ENCODE measurements around the gene LHFPL6. TPM values are rescaled to one million over a fixed set of nuclear protein-coding genes. Genes with fewer than 3 reads are reported as not detected.

LHFPL6 gene
- total and polyA plus RNA-seq, 10 donors, result 6.9 to 49.0 (median 30.5) TPM

DNA sequence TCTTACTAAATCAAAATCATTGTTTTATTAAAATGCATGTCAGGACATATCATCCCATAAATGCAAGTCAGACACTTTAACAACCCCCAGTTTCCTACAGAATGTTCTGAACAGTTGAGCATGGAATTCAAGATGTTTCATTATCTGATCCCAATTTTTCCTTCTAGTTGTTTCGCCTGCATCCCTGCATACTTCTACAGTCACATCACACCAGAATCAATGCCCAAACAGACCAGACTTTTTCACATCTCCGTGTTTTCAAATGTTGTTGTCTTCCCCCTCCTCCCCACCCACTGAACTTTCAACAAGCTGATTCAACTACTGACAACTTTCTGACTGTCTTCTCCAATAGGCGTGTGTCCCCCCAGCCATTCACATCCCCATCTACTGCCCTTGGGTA lies 48.6 kb downstream of the LHFPL6 start:
- intact Hi-C loops (cut with DNase I; ENCODE audit: low total_unique reads), result no loop called here
- TF ChIP-seq CTCF (IDR thresholded peaks at IDR 0.05 in 8 of 11, conservative IDR thresholded peaks at IDR 0.05 in 3 of 11), result no peak
- no peak for TF ChIP-seq POLR2AphosphoS5 (IDR thresholded peaks at IDR 0.05)
- TF ChIP-seq POLR2A (IDR thresholded peaks at IDR 0.05), result no peak
- DNase-seq, result no peak
- Histone ChIP-seq H3K27ac (no peak overlapping the region), H3K4me1 (no peaks in the 10 kb centered on the region), H3K4me3 (no peak overlapping the region), H3K27me3 (replicated peaks in 1 of 7) (no peaks in the 10 kb centered on the region), H3K9me3 (no peaks in the 10 kb centered on the region), H3K36me3 (no peaks in the 10 kb centered on the region)
- WGBS, 5 donors, result 87 to 95% (median 89%) methylated on average over 3 of the region's 3 CpGs

DNA sequence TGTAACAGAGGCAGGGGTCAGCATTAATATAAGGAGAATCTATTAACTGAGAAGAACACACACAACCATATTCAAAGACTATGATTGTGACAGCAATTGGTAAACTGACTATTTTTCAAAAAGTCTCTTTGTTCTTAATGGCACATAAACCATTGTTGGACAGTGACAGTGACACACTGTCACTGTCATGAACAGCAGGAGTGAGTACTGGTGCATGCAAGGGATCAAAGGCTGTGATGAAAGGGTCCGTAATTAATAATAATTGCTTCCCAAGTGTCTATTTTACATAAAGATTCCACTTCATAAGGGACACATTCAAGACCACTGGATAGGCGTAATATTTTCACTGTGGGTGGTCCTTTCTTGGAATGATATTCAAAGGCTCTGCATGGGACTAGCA lies 50.7 kb downstream of the LHFPL6 start:
- Histone ChIP-seq H3K27ac (no peak overlapping the region), H3K9me3 (no peaks in the 10 kb centered on the region), H3K4me1 (no peaks in the 10 kb centered on the region), H3K36me3 (no peaks in the 10 kb centered on the region), H3K27me3 (replicated peaks in 1 of 7) (no peaks in the 10 kb centered on the region), H3K4me3 (no peak overlapping the region)
- intact Hi-C loops (cut with DNase I; ENCODE audit: low total_unique reads), result no loop called here
- TF ChIP-seq POLR2AphosphoS5 (IDR thresholded peaks at IDR 0.05) (no peak), POLR2A (IDR thresholded peaks at IDR 0.05) (no peak), CTCF (IDR thresholded peaks at IDR 0.05 in 8 of 11, conservative IDR thresholded peaks at IDR 0.05 in 3 of 11) (no peak)
- 88 to 99% (median 97%) methylated on average over 2 of the region's 2 CpGs for WGBS, 5 donors
- no peak for DNase-seq

GRCh38 chr13:39550931-39551330 lies 52.1 kb downstream of the LHFPL6 start:
- no peak for DNase-seq
- Histone ChIP-seq H3K36me3 (no peaks in the 10 kb centered on the region), H3K9me3 (no peaks in the 10 kb centered on the region), H3K27me3 (replicated peaks in 1 of 7) (no peaks in the 10 kb centered on the region), H3K27ac (no peak overlapping the region), H3K4me1 (no peaks in the 10 kb centered on the region), H3K4me3 (no peak overlapping the region)
- intact Hi-C loops (cut with DNase I; ENCODE audit: low total_unique reads), result no loop called here
- TF ChIP-seq POLR2A (IDR thresholded peaks at IDR 0.05) (no peak), CTCF (IDR thresholded peaks at IDR 0.05 in 8 of 11, conservative IDR thresholded peaks at IDR 0.05 in 3 of 11) (no peak), POLR2AphosphoS5 (IDR thresholded peaks at IDR 0.05) (no peak)

GRCh38 chr13:39547108-39547507 lies 55.9 kb downstream of the LHFPL6 start:
- intact Hi-C loops (cut with DNase I; ENCODE audit: low total_unique reads), result no loop called here
- Histone ChIP-seq H3K36me3 (no peaks in the 10 kb centered on the region), H3K4me1 (no peaks in the 10 kb centered on the region), H3K27ac (no peak overlapping the region), H3K4me3 (no peak overlapping the region), H3K27me3 (replicated peaks in 1 of 7) (no peaks in the 10 kb centered on the region), H3K9me3 (no peaks in the 10 kb centered on the region)
- no peak for TF ChIP-seq POLR2A (IDR thresholded peaks at IDR 0.05)
- TF ChIP-seq CTCF (IDR thresholded peaks at IDR 0.05 in 8 of 11, conservative IDR thresholded peaks at IDR 0.05 in 3 of 11), result no peak
- no peak for TF ChIP-seq POLR2AphosphoS5 (IDR thresholded peaks at IDR 0.05)
- DNase-seq, result no peak
